HEK293T (cell line): ENCODE measurements around the gene ZSWIM7.

Source experiments
- ARNT ChIP-seq: fragments of 450-650 bp; IDR thresholded peaks from 2 replicates; pipeline ENCODE4 v1.6.1; 2017; ENCODE audit warnings: mild to moderate bottlenecking
- BHLHE40 ChIP-seq: fragments of 450-650 bp; IDR thresholded peaks from 2 replicates; pipeline ENCODE4 v1.6.1; 2016; ENCODE audit warnings: mild to moderate bottlenecking, moderate library complexity, borderline replicate concordance
- ELF4 ChIP-seq: fragments of 450-650 bp; IDR thresholded peaks from 2 replicates; pipeline ENCODE4 v1.6.1; 2017; ENCODE audit warnings: antibody characterized with exemption
- FOXA1 ChIP-seq: fragments of 450-650 bp; IDR thresholded peaks from 2 replicates; pipeline ENCODE4 v1.6.1; 2016; ENCODE audit warnings: mild to moderate bottlenecking
- FOXK2 ChIP-seq: fragments of 450-650 bp; IDR thresholded peaks from 2 replicates; pipeline ENCODE4 v1.6.1; 2016; ENCODE audit warnings: mild to moderate bottlenecking
- FOXM1 ChIP-seq: fragments of 450-650 bp; IDR thresholded peaks from 2 replicates; pipeline ENCODE4 v1.6.1; 2017; ENCODE audit warnings: mild to moderate bottlenecking, borderline replicate concordance
- HDGF ChIP-seq: fragments of 450-650 bp; IDR thresholded peaks from 2 replicates; pipeline ENCODE4 v1.6.1; 2017; ENCODE audit warnings: antibody characterized with exemption, borderline replicate concordance
- LEF1 ChIP-seq: fragments of 450-650 bp; IDR thresholded peaks from 2 replicates; pipeline ENCODE4 v1.6.1; 2017; ENCODE audit warnings: mild to moderate bottlenecking, borderline replicate concordance
- NFRKB ChIP-seq: fragments of 450-650 bp; IDR thresholded peaks from 2 replicates; pipeline ENCODE4 v1.6.1; 2016; ENCODE audit warnings: mild to moderate bottlenecking, moderate library complexity
- PKNOX1 ChIP-seq: fragments of 450-650 bp; IDR thresholded peaks from 2 replicates; pipeline ENCODE4 v1.6.1; 2016
- SP1 ChIP-seq: fragments of 450-650 bp; IDR thresholded peaks from 2 replicates; pipeline ENCODE4 v1.6.1; 2017
- SUZ12 ChIP-seq: fragments of 450-650 bp; IDR thresholded peaks from 2 replicates; pipeline ENCODE4 v1.6.1; 2016; ENCODE audit warnings: mild to moderate bottlenecking
- TARDBP ChIP-seq: fragments of 450-650 bp; IDR thresholded peaks from 2 replicates; pipeline ENCODE4 v1.6.1; 2016
- ZNF384 ChIP-seq: fragments of 450-650 bp; IDR thresholded peaks from 2 replicates; pipeline ENCODE4 v1.6.1; 2016

DNA sequence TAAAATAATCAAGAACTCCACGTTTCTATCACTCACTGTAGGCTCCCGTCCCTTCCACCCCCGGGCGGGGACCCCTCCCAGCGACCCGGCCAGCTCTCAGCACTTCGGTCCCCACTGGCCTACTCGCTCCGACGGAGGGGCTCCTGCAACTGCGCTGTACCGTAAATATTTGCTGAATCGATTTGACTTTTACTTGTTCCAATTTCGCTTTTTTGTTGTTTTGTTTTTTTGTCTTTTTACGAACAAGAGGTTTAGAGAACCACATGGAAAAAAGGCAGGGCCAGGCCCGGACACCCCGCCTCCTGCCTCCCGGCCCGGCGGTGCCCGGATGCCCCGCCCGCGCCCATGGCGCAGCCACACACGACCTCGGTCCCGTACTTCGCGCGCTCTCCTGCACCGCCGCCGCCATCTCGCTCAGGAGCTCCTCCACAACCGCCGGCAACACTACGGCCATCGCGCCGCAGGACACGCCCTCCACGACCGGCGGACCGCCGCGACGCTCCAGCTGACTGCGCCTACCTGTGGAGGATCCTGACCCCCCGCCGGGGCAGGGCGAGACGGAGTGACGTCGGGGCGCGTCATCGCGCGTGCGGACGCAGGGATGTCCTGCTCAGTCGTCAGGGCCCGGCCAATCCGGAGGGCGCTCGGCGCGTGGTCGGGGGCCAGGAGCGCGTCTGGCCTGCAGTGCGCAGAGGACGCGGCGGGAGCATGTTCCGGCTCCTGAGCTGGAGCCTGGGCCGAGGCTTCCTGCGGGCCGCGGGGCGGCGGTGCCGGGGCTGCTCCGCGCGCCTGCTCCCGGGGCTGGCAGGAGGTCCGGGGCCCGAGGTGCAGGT is at the start of gene ZSWIM7, which contains the start of gene TTC19:
- no peak for TF ChIP-seq FOXA1
- TF ChIP-seq FOXM1 = no peak
- no peak for TF ChIP-seq SUZ12
- TF ChIP-seq ZNF384 = no peak
- TF ChIP-seq BHLHE40 = no peak
- TF ChIP-seq PKNOX1 = peak; percentile 57
- TF ChIP-seq NFRKB = no peak
- peak; percentile 85 for TF ChIP-seq ARNT
- TF ChIP-seq TARDBP = peak; percentile 67
- no peak for TF ChIP-seq FOXK2
- no peak for TF ChIP-seq LEF1
- TF ChIP-seq HDGF = no peak
- TF ChIP-seq ELF4 = no peak
- TF ChIP-seq SP1 = no peak
